Fibroblast of villous mesenchyme (primary cell): ENCODE measurements around the gene KAZN. TPM values are rescaled to one million over a fixed set of nuclear protein-coding genes. Genes with fewer than 3 reads are reported as not detected.

Experiments used
- DNase-seq: peaks from one replicate; pipeline ENCODE4 v3.0.0-alpha.2; 2010; ENCODE audit warnings: low read depth
- H3K4me3 ChIP-seq: 2 replicates; pipeline ENCODE4 v1.5.1; 2011; ENCODE audit warnings: low read depth, mild to moderate bottlenecking, low read length
- CTCF ChIP-seq: IDR thresholded peaks from 2 replicates; pipeline ENCODE4 v1.5.1; 2012; ENCODE audit warnings: low read depth, mild to moderate bottlenecking, low read length; ENCODE audit not compliant: insufficient read depth
- total RNA-seq: library from RNA; depleted of rRNA; stranded (reverse); fragments of >200 nt; gene quantifications from 2 replicates; pipeline ENCODE4 v1.2.3, GENCODE V29; 2012

The KAZN gene
- total RNA-seq, 1 donor, result 8.6 TPM

- no peak overlapping the region for H3K4me3 ChIP-seq
- no peak for TF ChIP-seq CTCF
- DNase-seq, result no peak
These were observed 62.7 kb downstream of the KAZN start for GRCh38 chr1:14661222-14661621.

GRCh38 chr1:14662116-14662515 lies 63.6 kb downstream of the KAZN start:
- no peak for TF ChIP-seq CTCF
- H3K4me3 ChIP-seq, result no peak overlapping the region
- no peak for DNase-seq

DNA sequence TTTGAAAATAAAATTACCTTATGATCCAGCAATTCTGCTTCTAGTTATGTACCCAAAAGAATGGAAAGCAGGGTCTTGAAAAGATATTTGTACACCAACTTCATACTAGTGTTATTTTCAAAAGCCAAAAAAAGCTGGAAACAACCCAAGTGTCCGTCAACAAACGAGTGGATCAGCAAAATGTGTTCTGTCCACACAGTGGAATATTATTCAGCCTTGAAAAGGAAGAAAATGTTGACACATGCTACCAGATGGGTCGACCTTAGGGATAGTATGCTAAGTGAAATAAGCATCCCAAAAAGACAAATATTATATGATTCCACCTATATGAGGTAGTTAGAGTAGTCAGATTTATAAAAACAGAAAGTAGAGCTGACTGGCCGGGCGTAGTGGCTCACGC lies 65.3 kb downstream of the KAZN start:
- no peak overlapping the region for H3K4me3 ChIP-seq
- TF ChIP-seq CTCF, result no peak
- DNase-seq, result no peak

GRCh38 chr1:14666373-14666772 lies 67.9 kb downstream of the KAZN start:
- H3K4me3 ChIP-seq, result no peak overlapping the region
- TF ChIP-seq CTCF, result no peak
- no peak for DNase-seq

DNA sequence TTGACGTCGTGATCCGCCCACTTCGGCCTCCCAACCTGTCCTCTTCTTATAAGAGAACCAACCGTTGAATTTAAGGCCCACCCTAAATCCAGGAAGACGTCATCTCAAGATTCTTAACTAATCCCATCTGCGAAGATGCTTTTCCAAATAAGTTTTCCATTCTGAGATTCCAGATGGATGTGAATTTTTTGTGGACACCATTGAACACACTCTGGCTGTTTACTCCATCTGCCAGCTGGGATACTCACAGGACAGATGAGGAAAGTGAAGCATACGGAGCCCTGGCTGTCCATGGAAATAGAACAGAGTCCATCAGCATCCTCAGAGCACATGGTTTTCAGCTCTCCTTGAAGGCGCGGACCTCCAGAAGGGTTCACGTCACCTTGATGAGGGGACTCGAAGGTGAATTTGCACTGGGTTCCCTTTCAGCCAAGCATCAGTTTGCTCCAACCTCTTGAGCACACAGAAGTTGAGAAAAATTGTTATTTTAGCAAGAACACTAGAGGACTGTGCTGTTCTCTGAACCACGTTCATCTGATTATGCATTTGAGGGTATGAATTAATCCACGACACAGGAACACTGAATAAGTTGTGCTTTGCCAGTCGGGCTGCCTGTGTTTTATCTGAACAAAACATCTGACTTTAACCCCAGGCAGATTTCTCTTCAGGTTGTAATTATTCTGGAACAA lies 68.6 kb downstream of the KAZN start:
- TF ChIP-seq CTCF, result no peak
- H3K4me3 ChIP-seq, result no peak overlapping the region
- DNase-seq, result no peak

GRCh38 chr1:14667651-14667984 lies 69.1 kb downstream of the KAZN start:
- DNase-seq, result no peak
- no peak overlapping the region for H3K4me3 ChIP-seq
- TF ChIP-seq CTCF, result no peak

DNA sequence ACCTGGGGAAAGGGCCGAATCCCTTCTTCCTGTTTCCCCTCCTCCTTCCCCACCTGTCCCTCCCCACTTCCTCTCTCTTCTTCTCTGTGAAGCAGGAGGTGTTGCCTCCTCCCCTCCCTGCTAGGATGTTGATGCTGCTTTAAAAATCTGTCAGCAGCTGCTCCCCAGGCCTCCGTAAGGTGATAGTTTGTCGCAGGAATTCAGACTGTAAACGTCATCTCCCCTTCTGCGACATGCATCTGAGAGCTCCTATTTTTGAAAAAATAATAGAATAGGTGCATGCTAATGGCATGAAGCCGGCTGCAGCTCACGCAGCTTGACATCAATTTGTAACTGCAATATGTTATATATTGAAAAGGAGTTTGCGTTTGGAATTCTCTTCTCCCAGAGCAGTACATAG lies 70.1 kb downstream of the KAZN start:
- no peak for DNase-seq
- no peak overlapping the region for H3K4me3 ChIP-seq
- no peak for TF ChIP-seq CTCF
